NCI-H524 (cell line): ENCODE measurements around the gene GRAMD1C.

Experiments
- DNase-seq, 2 experiments: peaks; one replicate each; lab custom pipeline; 2025; lab: John Stamatoyannopoulos, UW

GRAMD1C gene

GRCh38 chr3:113952921-113953320 lies 114.3 kb downstream of the GRAMD1C start:
- no peak for DNase-seq

- DNase-seq, result no peak
Measured at GRCh38 chr3:113953677-113954076, 115.1 kb downstream of the GRAMD1C start.

- no peak for DNase-seq
Measured at GRCh38 chr3:113954091-113954685, 115.6 kb downstream of the GRAMD1C start.

- DNase-seq, result no peak
Measured at GRCh38 chr3:113963879-113964278, 125.3 kb downstream of the GRAMD1C start.

GRCh38 chr3:113966172-113966571 lies 127.6 kb downstream of the GRAMD1C start:
- no peak for DNase-seq

GRCh38 chr3:113968986-113969385 lies 130.4 kb downstream of the GRAMD1C start:
- no peak for DNase-seq

GRCh38 chr3:113977822-113978221 lies 139.2 kb downstream of the GRAMD1C start:
- DNase-seq, result no peak

GRCh38 chr3:113979916-113980315 lies 141.3 kb downstream of the GRAMD1C start:
- no peak for DNase-seq

GRCh38 chr3:113981803-113982202 lies 143.2 kb downstream of the GRAMD1C start:
- DNase-seq, result no peak

GRCh38 chr3:113983544-113983943 lies 145.0 kb downstream of the GRAMD1C start:
- no peak for DNase-seq

- no peak for DNase-seq
Measured at GRCh38 chr3:113985541-113985940, 147.0 kb downstream of the GRAMD1C start.
